HG02938 (cell line): ENCODE measurements around the gene RIMBP2.

ENCODE experiments used
- ATAC-seq: cut with Tn5 transposase; IDR thresholded peaks from one replicate; pipeline ENCODE4 v1.9.1; 2021; ENCODE audit warnings: mild to moderate bottlenecking, moderate library complexity; ENCODE audit not compliant: unreplicated experiment

RIMBP2 gene

GRCh38 chr12:130513556-130513955, 202.5 kb downstream of the RIMBP2 start:
- ATAC-seq, result no peak

- no peak for ATAC-seq
Observed at GRCh38 chr12:130511285-130511684, 204.8 kb downstream of the RIMBP2 start.

GRCh38 chr12:130509454-130509853, 206.6 kb downstream of the RIMBP2 start:
- ATAC-seq, result no peak

GRCh38 chr12:130508847-130509246, 207.3 kb downstream of the RIMBP2 start:
- ATAC-seq, result no peak

DNA sequence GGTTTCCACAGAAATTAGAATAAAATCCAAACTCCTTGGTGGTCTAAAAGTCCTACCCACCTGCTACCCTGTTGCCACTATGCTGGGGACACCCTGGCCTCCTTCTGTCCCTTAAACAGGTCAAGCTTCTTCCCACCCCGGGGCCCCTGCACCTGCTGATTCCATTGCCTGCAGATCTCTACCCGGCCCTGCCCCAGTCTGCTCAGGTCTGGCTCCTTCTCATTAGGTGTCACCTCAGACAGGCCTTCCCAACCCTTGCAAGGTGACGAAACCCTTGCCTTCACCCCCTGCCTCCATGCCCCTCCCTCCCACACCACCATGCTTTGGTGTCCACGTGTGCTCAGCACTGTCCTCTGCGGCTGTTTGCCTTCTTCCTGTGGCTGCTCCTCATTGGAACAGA, 207.8 kb downstream of the RIMBP2 start:
- no peak for ATAC-seq

DNA sequence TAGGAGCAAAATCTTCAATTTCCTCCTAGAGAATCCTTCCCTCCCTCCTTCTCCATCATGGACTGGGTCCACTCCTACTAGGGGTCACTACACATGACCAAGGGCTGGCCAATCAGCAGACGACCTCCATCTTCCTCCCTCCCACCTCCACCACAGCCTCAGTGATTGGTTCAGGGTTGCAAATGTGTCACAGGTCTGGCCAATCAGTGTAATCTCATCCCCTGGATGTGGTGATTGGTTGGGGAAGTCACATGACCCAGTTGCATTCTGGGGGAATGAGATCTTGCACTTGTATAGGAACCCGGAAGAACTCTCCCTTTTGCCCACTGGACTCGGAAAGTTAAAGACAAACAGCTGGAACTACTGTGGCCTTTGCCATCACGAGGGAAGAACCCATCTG, 209.3 kb downstream of the RIMBP2 start:
- ATAC-seq, result no peak

GRCh38 chr12:130504840-130505175, 211.3 kb downstream of the RIMBP2 start:
- ATAC-seq, result no peak

DNA sequence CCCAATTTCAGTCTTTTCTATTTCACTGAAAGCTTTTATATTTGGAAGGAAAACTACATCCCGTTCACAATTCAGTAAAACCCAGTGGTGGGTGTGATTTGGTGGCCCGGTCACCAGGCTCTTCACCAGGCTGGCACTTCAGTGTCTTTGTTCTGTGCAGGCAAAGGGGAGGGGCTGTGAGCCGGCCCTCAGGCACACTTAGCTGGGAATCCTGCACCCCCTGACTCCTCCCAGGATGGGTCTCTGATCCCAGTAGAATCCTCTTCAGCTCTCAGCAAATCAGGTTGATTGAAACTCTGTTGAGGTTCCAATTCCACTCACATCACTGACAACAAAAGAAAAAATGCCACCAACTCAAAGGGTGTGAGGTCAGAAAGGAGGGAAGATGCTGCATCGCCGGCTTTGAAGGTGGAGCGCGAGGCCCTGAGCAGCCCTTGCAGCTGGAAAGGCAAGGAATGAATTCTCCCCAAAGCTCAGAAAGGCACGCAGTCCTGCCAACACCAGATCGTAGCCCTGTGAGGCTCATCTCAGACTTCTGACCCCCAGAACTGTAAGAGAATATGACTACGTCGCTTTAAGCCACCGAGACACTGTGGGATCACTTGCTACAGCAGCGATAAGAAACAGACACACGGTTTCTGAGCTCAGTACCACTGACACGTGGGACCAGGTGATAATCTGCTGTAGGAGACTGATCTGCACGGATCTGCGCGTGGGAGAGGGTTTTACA, 211.8 kb downstream of the RIMBP2 start:
- no peak for ATAC-seq

DNA sequence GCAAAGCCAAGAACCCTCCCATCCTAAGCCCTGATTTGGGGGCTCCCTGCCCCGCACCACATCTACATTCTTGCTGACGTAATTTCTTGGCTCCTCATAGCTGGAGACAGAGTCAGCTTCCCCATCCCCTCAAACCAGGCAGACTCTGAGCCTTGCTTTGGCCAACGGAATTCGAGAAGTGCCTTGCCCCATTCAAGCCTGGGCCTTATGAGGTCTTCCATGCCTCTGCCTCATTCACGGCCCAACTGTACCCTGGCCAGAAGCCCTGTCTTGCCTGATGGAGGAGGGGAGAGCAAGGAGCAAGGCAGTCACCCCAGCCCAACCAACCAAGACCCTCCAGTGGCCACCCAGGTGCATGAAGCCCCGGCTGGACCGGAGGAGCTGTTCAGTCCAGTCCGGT, 214.3 kb downstream of the RIMBP2 start:
- no peak for ATAC-seq

- ATAC-seq, result no peak
Observed at GRCh38 chr12:130500835-130501330, 215.2 kb downstream of the RIMBP2 start.

DNA sequence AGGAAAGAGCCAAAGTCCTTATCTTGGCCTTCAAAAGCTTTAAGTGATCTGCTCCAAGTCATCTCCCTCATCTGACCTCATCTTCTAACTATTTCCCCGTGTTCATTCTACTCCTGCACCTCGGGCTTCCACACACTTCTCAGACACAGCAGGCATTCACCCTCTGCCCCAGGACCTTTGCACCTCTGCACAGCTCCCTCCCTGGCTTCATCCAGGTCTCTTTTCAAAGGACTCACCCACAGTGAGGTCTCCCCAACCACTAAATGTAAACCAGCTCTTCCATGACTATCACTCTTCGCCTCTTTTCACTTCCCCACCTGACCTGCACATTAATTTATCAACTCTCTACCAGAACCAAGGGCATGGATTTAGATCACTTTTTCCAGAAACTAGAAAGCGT, 216.6 kb downstream of the RIMBP2 start:
- ATAC-seq, result no peak

DNA sequence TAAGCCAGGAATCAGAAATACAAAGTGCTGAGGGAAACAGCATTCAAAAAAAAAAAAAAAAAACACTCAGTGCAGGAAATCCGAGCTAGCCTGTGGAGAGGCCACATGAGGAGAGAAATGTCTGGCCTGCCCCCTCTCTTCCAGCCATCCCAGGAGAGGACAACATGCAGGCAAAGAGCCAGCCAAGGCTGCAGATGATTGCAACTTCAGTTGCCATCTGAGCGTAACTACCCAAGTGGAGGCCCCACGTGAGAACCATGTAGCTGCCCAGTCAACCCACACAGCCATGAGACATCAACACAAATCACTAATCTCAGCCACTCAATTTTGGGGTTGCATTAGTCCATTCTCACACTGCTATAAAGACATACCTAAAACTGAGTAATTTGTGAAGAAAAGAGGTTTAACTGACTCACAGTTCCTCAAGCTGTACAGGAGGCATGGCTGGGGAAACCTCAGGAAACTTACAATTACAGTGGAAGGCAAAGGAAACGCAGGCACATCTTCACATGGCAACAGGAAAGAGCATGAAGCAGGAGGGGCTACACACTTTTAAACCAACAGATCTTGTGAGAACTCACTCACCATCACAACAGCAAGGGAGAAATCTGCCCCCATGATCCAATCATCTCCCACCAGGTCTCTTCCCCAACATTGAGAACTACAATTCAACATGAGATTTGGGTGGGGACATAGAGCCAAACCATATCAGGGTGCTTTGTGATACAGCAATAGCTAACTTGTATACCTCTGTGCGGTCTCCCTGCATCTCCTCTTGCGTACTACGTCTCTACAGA, 217.3 kb downstream of the RIMBP2 start:
- no peak for ATAC-seq

- no peak for ATAC-seq
Observed at GRCh38 chr12:130497991-130498390, 218.1 kb downstream of the RIMBP2 start.

DNA sequence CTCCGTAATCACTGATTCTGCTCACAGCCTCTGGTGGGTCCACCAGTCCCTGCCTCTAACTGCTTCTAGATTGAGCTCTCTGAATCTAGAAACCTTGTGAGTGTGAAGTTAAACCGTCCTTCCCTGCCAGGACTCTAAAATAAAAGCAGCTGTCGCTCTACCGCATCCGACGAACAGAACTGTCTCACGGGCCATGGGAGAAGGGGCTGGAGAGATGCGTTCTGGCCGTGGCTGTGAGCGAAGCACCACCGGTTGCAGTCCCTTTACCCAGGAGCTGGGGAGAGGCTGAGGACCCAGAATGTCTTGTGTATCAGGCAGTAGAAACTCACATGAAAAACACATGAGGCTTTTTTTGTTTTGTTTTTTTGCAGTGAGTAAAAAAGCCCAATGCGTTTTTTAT, 218.8 kb downstream of the RIMBP2 start:
- ATAC-seq, result no peak

- no peak for ATAC-seq
Observed at GRCh38 chr12:130496516-130497120, 219.5 kb downstream of the RIMBP2 start.

GRCh38 chr12:130495156-130495555, 220.9 kb downstream of the RIMBP2 start:
- ATAC-seq, result no peak

DNA sequence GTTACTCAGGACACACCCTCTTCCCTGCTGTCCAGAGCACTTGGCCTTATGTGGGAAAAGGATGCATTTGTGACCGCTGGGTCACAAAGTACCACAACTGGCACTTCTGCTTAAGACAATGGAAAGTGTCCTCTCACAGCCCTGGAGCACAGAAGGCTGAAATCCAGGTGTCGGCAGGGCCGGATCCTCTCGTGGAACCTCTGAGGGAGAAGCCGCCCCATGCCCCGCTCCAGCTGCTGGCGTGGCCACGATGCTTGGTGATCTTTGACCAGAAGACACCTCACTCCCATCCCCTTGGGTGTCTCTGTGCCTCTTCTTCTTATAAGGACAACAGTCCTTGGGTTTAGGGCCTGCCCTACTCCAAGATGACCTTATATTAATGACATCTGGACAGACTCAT, 221.4 kb downstream of the RIMBP2 start:
- ATAC-seq, result no peak

- no peak for ATAC-seq
Observed at GRCh38 chr12:130493951-130494350, 222.1 kb downstream of the RIMBP2 start.

DNA sequence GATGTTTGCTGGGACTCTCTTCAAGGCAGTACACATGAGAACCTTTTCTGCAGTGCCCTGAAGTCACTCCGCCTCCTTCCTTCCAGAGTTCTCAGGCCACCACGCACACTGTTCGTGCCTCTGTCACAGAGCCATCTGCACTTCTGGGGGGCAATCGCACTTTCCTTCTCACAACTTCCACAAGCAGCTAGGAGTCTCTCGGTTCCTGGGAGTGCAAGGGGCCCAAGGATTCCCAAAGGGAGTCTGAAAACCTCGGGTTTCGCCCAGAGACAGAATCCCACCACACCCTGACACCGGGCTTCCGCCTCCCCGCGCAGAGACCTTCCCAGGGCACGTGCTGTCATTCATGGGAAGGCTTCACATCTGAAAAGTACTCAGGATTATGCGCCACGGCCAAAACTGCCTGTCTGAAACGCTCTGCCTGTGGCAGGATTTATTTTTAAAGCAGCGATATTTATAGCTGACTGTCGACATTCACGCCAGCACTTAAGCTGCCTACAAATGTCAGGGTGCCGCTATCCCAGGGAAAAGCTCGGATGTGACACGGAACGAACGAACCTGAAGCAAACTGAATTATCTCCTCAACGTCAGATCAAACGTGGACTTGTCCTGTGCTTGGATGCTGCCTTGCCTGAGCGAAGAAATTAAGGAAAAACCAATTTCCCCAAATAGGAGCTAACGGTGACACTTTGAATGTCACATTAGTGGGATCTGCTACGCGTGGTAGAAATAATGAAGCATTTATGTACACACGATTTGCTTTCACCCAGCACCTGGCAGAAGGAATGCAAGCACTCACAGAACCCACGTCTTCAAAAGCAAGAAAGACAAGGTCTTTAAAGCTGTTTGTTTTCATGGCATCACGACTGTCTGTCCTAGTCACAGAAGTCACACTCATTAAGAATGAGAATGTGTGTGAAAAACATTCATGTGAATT, 224.4 kb downstream of the RIMBP2 start:
- no peak for ATAC-seq

DNA sequence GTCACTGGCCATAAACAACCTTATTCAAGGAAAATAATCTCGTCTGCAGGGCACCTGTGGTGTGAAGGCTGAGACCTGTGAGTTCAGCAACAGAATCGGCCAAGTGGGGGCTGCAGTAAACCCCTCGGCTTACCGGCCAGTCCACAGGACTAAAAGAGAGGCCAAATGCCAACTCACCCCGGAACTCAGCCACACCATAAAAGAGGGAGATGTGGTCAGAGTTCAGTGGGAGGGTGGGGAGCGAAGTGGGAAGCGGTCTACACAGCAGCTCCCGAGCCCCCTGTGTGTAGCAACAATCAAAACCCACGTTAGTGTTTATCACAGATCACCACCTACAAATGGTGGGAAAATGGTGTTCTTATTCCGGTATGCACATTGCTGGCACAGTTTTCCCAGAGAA, 225.4 kb downstream of the RIMBP2 start:
- no peak for ATAC-seq

- no peak for ATAC-seq
Observed at GRCh38 chr12:130489293-130489692, 226.8 kb downstream of the RIMBP2 start.
